GM21576 (cell line): ENCODE measurements around the gene COL20A1.

Experiments
- ATAC-seq: cut with Tn5 transposase; IDR thresholded peaks from one replicate; pipeline ENCODE4 v1.9.1; 2021; ENCODE audit warnings: mild to moderate bottlenecking, moderate library complexity; ENCODE audit not compliant: unreplicated experiment

The COL20A1 gene

DNA sequence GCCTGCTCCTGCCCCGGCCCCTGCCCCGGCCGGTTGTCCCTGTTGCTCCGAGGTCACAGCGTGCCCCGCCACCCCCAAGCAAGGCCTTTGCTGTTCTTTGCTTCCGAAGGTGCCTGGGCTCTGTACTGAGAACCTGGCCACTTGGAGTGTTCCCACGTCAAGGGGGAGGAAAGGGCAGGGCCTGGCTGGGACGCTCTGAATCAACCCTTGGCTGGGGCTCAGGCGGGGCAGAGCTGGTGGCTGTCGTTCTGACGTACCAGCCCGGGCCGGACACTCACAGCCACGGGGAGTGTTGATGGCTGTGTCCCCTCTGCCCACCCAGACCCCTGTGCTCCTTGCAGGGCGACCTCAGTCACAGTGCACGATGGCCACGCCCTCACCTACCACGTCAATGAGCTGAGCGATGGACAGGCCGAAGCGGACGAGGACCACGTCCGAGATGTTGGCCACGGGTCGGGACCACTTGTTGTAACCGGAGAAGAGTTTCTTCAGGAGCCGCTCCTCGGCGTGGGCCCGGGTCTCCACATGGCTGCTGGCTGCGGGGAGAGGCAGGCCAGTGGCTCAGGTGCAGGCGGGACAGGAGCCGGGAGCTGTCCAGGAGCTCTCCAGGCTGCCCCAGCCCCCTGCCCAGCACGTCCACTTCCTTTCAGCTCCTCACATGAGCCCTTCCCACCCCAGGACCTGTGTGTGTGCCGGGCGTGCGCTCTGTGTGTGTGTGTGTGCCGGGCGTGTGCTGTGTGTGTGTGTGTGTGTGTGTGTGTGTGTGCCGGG, 66.4 kb downstream of the COL20A1 start:
- ATAC-seq, result no peak

DNA sequence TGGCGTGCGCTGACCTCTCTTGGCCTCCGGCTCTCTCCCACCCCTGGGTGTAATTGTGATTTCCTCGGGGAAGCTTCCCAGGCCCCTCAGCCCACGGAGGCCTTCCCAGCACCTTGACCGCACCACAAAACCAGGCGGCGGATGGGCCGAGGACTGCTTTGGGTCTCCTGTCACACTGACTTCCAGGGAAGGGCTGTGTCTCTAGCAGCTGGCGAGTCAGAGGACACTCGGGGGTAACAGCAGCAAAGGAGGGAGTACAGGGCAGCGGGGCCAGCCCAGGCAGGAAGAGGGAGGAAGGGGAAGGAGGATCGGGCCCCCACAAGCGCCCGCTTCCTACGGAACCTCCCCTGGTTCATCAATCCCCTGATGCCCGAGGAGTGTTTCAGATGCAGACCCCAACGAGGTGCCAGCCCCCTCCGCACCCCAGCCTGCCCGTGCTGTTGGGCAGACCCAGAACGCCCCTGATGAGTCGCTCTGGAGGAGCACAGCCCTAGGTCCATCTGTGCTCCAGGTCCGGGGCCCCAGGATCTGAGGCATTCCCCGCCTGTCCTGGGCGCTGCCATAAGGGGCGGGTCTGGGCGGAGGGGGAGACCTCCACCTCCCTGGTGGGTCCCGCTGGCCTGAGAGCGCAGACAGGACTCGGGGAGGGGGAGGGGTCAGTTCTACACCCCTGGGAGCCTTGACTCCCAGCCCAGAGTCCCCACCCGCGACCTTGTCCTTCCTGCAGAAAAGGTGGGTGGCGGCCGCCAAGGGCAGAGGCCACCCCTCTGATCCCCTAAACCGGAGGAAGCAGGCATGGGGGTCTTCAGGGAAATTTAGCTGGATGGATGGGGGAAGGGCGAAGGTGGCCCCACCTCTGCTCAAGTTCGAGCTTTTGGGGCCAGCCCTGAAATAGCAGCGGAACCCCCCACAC, 67.2 kb downstream of the COL20A1 start:
- ATAC-seq, result no peak

DNA sequence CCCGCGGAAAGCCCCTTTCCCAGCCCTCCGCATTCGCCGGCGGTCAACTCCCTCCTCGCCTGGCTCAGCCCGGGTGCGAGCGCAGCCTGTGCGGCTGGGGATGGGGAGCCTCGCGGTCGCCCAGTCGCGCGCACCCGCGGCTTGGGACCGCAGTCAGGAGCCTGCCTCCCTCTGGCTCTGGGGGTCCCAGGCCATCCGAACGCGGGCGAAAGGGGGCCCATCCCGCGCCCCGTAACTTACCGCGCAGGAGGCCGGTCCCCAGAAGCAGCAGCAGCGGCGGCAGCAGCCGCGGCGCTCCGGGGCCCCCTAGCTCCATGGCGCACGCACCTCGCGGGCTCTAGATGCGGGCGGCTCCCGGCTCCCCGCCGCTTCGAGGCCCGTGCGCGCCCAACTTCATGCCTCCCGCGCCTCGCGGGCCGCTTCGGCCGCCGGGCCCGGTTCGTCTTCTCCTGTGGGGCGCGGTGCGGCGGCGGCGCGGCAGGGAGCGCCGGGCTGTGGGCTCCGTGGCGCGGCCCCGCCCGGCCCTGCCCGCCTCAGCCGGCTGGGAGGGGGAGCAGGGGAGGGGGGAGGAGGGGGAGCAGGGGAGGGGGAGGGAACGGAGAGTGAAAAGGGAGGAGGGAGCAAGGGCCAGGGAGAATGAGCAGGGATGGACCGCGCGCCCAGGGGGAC, 68.0 kb downstream of the COL20A1 start, which contains the start of gene CHRNA4:
CHRNA4 (minus strand) TSS at position 500 of the 669 bp plus-strand sequence; CDS start at position 316, 184 bp downstream.
- ATAC-seq, result no peak

DNA sequence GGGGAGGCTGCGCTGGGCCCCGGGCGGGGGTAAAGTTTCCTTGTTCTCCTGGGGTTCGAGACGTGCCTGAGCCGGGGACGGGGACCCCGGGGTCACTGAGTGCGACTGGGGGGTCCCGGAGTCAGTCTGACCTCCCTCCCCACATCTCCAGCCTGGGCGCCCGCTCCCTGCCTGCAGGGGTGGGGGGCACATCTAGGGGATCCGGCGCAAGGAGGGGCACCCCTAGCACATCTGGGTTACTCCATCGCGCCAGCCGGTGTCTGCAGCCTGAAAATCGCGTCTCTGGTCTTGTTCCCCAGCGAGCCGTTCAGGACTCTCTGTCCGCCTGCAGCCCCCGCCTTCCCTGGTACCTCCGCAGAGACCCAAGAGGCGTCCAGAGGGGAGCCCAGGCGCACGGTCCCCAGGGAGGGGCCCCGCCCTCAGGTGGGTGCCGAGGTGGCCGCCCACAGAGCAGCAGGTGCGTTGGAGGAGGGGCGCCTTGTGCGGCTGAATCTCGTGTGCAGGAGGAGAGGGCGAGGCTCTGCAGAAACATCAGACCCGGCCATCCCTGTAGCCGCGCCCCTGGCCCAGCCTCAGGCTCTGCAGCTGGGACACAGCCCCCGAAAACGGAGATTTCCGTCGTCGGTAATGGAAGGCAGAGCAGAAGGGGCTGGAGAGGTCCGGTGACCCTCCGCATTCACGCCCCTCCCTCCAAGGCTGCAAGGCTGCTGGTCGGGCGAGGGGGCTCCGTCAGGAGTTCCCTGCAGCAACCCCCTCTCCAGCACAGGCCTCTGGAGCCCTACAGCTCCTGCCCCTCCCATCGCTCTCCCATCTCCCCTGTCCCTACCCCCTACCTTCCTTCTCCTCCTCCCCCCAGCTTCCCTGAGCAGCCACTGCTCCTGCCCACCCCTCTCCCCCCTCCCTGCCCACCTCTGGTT, 68.8 kb downstream of the COL20A1 start:
- no peak for ATAC-seq

DNA sequence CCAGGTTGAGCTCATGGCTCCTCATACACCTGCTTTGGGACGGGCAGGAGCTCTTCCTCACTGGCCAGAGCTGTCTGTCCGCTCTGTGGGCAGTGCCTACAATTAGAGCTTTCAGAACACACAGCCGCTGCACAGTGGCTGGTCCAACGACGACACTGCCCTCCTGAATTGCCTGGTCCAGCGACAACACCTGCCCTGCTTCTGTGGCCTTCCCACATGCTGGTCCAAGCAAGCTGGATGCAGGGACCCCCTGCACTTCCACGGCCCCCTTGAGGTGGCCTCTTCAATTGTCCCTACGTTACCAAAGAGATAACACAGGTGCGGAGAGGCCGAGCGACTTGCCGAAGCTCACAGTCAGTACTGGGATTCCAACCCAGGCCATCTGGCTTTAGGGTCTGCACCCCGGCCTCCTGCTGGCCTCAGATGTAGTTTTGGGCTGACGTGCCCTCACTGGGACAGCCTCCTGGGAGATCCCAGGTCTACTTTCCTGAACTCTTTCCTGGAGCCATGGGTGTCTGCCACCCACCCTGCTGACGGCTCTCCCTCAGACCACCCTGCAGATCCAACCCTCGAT, 69.5 kb downstream of the COL20A1 start:
- ATAC-seq, result no peak

DNA sequence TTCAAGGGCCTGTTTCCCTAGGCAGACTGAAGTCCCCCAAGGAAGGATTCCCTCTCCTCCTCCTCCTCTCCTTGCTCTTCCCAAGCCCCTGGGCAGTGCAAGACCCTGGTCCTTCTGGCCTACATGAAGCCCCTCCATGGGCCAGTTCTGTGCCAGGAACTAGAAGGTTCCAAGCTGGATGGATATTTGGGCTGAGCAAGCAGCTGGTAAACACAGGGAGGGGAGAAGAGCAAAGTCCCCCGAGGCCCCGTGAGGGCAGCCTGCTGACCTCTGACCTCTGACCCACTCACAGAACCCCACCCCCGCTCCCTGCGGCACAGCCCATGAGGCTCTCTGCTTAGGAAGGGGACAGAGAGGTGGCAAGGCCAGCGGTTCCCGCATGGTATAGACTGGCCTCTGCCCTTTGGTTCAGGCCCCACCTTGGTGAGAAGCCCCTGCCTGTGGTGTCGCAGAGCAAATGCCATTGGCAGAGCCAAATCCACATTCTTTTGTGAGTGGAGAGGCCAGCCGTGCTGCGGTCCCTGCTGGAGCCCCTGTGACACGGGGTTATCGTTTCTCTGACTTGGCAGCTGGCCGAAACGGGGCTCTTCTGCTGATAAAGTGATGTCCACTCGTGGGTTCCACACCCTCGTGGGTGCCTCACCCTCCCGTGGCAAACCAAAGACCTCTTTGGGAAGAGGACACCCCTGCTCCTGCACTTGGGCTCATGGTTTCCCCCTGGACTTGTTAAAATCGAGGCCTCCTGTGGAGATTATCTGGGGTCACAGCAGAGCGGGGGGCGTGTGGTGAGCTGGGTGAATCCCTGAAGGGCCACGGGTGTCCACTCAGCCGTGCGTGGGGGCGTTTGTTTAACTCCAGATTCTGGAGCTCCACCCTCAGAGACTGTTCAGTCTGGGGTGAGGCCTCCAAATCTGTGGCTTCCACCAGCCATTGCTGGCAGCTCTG, 70.3 kb downstream of the COL20A1 start:
- ATAC-seq, result no peak

DNA sequence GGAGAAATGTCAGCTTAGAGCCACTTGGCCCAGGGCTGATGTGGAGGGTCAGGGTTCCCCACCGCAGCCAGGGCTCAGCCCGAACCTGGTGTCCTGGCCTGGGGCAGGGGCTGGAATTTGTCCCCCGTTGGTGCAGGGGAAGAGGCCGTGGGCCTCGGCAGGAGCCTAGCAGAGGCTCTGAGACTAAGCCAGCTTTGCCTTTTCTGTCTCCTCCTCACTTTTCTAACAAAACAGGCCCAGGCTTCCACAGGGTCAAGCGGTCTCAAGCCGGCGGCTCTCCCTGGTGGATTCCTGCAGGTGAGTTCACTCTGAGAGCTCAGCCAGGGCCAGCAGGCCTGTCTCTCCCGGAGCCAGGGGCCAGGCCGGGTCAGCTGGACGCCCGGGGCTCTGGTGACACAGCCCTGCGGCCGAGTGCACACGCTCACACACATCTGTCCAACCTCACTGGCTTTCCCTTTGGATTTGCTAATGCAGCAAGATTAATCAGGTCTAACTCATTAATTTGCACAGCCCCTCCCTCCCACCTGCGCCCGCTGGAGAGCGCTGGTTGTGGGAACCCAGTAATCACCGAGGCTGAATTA, 71.1 kb downstream of the COL20A1 start:
- no peak for ATAC-seq

DNA sequence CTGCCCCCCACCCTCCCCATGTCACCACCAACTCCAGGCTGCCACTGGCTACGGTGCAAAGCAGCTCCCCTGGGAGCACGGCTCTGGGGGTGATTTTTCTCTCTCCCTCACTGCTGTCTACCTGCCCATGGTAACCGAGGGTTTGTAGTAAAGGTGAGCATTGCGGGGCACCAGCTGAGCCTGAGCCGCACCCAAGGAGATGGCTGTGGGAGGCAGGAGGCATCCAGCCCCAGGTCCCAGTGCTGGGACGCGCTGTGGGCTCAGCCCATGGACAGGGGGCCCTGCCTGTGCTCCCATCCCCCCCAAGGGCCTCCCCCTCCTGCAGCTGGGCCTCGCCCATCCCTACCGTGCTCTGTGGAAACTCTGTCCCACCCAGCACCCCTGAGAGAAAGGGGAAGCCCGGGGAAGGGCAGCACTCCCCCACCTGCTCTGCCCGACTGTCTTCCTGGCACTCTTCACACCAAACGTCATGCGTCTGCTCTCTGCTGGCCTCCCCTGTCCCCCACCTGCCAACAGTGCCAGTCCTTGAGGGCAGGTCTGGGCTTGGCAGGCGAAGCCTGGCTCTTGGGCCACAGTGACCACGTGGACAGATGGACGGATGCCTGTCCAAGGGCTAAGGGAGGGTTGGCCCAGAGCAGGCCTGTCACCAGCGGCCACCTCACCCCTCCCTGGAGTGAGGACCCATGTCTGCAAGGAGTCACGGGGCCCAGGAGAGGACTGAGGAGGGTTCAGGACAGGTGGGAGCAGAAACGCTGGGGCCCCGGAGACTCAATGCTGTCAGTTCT, 72.0 kb downstream of the COL20A1 start:
- ATAC-seq, result no peak

DNA sequence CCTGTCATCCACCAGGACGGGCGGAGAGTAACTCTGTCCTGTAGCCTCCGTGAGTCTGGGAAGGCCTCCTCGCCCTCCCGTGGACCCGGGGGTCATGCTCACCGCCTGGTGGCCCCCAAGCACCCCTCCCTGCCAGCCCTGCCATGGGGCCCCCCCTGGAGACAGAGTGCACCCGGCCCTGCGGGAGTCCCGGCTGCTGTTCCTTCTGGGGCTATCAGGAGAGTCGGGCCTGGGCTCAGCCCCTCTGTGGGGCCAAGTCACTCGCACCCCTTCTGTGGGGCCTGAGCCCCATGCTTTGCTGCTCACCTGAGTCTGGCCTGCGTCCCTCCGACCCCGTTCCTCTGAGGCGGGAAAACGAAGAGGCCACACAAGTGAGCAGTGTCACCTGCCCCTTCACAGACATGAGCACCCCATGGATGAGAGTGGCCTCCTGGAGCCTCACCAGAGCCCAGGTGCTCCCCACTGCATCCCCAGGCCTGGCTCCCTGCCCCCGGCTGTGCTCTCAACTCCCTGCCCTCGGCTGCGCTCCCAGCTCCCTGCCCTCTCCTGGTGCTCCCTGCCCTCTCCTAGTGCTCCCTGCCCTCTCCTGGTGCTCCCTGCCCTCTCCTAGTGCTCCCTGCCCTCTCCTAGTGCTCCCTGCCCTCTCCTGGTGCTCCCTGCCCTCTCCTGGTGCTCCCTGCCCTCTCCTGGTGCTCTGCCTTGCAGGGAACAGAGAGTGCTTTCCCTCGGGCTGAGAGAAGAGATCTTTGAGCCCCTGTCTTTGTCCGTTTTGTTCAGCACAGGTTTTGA, 72.8 kb downstream of the COL20A1 start:
- no peak for ATAC-seq

DNA sequence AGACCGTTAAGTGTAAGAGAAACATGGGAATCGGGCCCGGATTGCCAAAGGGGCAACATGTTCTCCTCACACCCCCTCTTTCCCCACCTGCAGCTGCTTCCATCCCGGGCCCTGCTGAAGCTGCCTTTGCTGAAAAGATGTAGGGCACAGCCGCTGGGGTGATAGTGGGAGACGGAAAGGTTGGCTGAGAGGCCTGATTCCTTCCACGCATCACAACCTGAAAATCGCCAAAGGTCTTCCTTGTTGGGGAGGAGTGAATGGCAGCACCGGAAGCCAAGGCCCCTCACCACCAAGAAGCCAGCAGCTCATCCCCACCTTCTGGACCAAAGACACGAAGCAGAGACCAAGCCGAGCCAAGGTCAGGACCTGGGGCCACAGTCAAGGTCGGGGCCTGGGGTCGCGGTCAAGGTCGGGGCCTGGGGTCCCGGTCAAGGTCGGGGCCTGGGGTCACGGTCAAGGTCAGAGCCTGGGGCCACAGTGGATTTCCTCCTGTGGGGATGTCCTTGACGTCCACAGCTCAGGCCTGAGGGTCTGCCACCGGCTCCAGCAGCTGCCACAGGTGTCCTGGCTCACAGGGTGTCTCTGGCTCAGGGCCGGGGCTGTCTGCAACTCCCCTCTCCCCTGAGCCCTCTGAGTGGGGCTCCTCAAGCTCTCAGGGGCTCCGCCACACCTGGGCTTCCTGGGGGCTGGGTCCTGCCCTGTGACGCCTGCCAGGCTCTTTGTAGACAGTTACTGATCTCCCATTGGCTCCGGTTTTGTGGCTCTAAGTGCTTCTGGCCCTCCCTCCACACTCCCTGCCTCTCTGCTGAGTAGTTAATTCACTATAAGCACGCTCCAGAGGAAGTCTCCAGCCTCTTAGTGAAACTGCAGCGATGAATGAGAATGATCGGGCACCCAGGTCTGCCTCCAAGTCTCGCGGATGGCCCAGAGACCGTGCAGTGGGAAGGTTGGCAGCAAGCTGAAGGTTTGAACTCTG, 73.7 kb downstream of the COL20A1 start:
- ATAC-seq, result no peak

DNA sequence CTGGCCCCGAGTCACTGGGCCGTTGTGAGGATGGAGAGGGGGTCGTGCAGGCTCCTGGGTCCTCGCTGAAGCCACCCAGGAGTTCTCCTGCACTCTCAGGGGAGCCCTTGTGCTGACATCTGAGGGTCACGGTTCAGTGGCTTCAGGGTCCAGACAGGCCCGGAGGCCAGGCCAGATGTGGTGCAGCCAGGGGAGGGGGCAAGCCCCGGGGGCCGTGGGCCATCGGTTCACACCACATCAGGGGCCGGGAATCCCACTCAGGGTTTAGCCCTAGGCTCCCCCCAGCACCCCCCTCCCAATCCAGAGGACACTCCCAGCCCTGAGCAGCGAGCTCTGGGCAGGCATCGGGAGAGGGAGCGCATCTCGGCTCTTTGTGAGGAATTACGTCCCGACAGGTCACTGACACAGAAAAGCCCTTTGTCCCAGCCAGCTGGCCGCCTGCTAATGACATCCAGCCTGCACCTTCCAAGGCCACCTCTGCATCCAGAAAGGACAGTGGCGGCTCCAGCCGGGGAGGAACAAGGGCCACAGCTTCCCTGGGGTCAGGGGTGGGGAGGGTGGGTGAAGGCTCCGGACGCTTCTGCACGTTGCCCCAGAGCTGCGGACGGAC, 74.6 kb downstream of the COL20A1 start:
- ATAC-seq, result no peak

DNA sequence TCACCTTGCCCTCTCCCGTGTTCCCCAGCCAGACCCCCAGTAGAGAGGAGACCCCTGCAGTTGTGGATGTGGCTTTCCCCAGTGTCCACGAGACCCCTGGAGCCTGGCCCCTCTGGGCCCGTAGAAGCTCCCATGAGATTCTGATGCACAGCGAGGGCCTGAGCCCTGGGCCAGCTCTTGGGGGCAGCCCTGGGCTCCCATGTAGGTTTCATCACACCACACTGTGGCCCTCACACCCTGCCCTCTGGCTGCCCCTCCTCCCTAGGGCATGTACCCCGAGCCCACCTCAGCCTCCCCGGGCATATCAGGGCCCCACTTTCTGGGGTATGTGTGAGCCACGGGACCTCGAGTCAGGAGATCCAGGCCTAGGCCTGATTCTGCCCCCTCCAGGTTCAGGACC, 75.2 kb downstream of the COL20A1 start:
- ATAC-seq, result no peak

DNA sequence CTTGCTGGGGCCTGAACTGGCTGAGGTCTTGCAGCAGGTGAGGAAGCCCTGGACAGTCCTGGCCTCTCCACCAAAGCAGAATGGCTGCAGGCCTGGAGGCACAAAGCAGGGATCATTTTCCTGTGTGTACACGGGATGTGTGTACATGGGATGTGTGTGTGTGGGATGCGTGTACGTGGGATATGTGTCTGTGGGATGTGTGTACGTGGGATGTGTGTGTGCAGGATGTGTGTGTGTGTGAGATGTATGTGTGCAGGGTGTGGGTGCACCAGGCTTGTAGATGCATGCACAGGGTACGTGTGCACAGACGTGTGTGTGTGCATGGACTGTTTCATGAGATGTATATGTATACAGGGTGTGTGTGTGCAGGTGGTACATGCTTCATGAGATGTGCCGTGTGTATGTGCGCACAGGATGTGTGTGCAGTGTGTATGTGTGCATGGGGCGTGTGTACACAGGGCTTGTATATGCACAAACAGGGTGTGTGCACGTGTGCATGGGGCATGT, 76.1 kb downstream of the COL20A1 start:
- ATAC-seq, result no peak

DNA sequence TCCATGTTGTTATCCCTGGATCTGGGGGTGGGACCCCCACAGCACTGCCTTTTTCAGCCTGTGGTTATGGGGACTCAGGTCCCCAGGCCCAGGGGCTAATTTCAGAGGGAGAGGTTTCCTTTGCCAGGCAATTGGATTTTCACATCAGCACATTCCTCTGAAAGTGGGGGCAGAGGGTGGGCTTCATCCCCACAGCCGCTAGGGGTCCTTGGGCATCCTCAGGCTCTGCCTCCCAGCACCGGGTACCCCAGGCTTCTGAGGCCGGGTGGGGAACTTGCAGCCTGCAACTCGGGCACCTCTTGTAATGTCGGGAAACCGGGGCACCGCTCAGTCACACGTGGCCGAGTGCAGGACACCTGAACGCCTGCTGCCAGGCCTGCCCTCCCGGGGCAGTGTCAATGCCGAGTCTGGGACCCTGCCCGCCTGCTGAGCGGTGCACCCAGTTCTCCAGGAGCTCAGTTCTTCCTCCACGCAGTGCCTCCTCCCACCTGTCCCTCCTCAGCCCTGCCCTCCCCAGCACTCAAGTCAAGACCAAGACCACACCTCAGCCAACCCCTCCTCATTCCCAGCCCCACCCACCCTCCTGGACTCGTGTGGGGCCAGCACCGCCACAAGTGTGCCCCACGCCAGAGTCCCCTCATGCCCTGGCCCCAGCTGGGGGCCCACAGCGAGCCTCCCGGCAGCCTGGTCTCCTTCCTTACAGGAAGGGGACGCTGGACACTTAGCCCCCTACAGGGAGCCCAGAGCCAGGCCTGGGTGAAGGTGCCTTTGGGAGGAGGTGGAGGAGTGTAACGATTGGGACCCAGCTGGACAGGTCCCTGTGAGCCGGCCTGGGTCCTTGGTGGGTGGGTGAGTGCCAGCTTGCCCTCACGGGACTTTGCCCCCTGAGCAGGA, 77.0 kb downstream of the COL20A1 start:
- no peak for ATAC-seq
